H1 (cell line): ENCODE results near the gene GSAP. TPM values are rescaled to one million over a fixed set of nuclear protein-coding genes. Genes with fewer than 3 reads are reported as not detected.

Source experiments
- CTCF ChIA-PET: fragments of 300-600 bp; sonication (Branson Sonifier 250); formaldehyde crosslinking; loops from one replicate; lab custom pipeline; 2021; ENCODE audit not compliant: partially characterized antibody; lab: Charles Lee
- POLR2A ChIA-PET: fragments of 300-600 bp; sonication (Branson Sonifier 250); formaldehyde crosslinking; loops from one replicate; lab custom pipeline; 2021; ENCODE audit warnings: inconsistent platforms; ENCODE audit not compliant: partially characterized antibody; lab: Charles Lee
- DNase-seq, 2 experiments: peaks; one replicate each; pipeline versions ENCODE4 v3.0.0 to v3.0.0-alpha.2; 2010 to 2022; ENCODE audit warnings: low spot score in 2 of 2, low read depth in 1 of 2, mixed read lengths in 1 of 2
- FAIRE-seq: peaks from 2 replicates; lab custom pipeline; 2011; peaks lifted over from hg19 to GRCh38; lab: Jason Lieb, UNC
- H2AFZ ChIP-seq: 2 replicates; pipeline ENCODE4 v1.8.1; 2012; ENCODE audit warnings: low read length, inconsistent platforms
- H2AK5ac ChIP-seq: 2 replicates; pipeline ENCODE4 v1.6.1; 2013; ENCODE audit warnings: low read depth, low read length
- H2BK120ac ChIP-seq: replicated peaks from 2 replicates; pipeline ENCODE3; 2013; ENCODE audit warnings: low read depth, low read length, inconsistent platforms
- H2BK12ac ChIP-seq: 2 replicates; pipeline ENCODE4 v1.6.1; 2013; ENCODE audit warnings: low read depth, low read length
- H2BK15ac ChIP-seq: 2 replicates; pipeline ENCODE4 v1.6.1; 2013; ENCODE audit warnings: low read length
- H2BK20ac ChIP-seq: 2 replicates; pipeline ENCODE4 v1.6.1; 2013; ENCODE audit warnings: low read length
- H2BK5ac ChIP-seq: 2 replicates; pipeline ENCODE4 v1.6.1; 2013; ENCODE audit warnings: low read depth, low read length
- H3K14ac ChIP-seq: 2 replicates; pipeline ENCODE4 v1.6.1; 2013; ENCODE audit warnings: inconsistent platforms; ENCODE audit not compliant: insufficient read length
- H3K18ac ChIP-seq: 2 replicates; pipeline ENCODE4 v1.6.1; 2013; ENCODE audit warnings: low read length; ENCODE audit errors: extremely low read depth
- H3K23ac ChIP-seq: 2 replicates; pipeline ENCODE4 v1.6.1; 2013; ENCODE audit warnings: inconsistent platforms; ENCODE audit not compliant: insufficient read length
- H3K23me2 ChIP-seq: 2 replicates; pipeline ENCODE4 v1.6.1; 2013; ENCODE audit warnings: low read depth, low read length
- H3K27ac ChIP-seq: 2 replicates; pipeline ENCODE4 v1.6.1; 2011; ENCODE audit warnings: low read depth, low read length, inconsistent platforms
- H3K27me3 ChIP-seq, 4 experiments: replicated peaks in 1 of 4; 1 replicate in 1 of 4; 2 replicates in 3 of 4; pipeline versions ENCODE4 v1.6.1 to v1.8.1; 2011 to 2013; ENCODE audit warnings: low read length in 3 of 4, mild to moderate bottlenecking in 3 of 4, inconsistent platforms in 2 of 4, mixed read lengths in 2 of 4, moderate library complexity in 1 of 4; ENCODE audit not compliant: control insufficient read depth in 3 of 4, insufficient read depth in 3 of 4; ENCODE audit errors: extremely low read depth in 1 of 4
- H3K36me3 ChIP-seq, 4 experiments: 2 replicates each; pipeline versions ENCODE4 v1.6.1 to v1.8.1; 2011 to 2013; ENCODE audit warnings: mild to moderate bottlenecking in 4 of 4, low read length in 3 of 4, moderate library complexity in 2 of 4, control low read depth in 1 of 4, inconsistent platforms in 1 of 4; ENCODE audit not compliant: insufficient read depth in 4 of 4, control insufficient read depth in 2 of 4
- H3K4ac ChIP-seq: replicated peaks from 2 replicates; pipeline ENCODE3; 2013; ENCODE audit warnings: low read length, low read depth, mixed read lengths, inconsistent platforms; ENCODE audit not compliant: insufficient read length
- H3K4me1 ChIP-seq, 4 experiments: replicated peaks in 1 of 4; 1 replicate in 1 of 4; 2 replicates in 3 of 4; pipeline versions ENCODE4 v1.6.1 to v1.8.1; 2011 to 2013; ENCODE audit warnings: low read length in 3 of 4, inconsistent platforms in 2 of 4, mixed read lengths in 1 of 4; ENCODE audit not compliant: insufficient read depth in 4 of 4, control insufficient read depth in 3 of 4
- H3K4me2 ChIP-seq, 2 experiments: 2 replicates each; pipeline versions ENCODE4 v1.6.1 to v1.8.1; 2011 to 2013; ENCODE audit warnings: low read depth in 2 of 2, low read length in 2 of 2, control low read depth in 1 of 2, inconsistent platforms in 1 of 2, mild to moderate bottlenecking in 1 of 2; ENCODE audit not compliant: insufficient read depth in 1 of 2
- H3K4me3 ChIP-seq, 4 experiments: fragments of 200-600, 300-600 bp in 1 of 4; sonication (generic), shearing (Covaris generic), sonication (Bioruptor Twin) in 1 of 4; 2 replicates each; pipeline versions ENCODE4 v1.5.1 to v1.8.1; 2011 to 2016; ENCODE audit warnings: low read length in 4 of 4, low read depth in 3 of 4, control low read depth in 2 of 4, inconsistent platforms in 2 of 4, mild to moderate bottlenecking in 2 of 4, mixed read lengths in 1 of 4, moderate library complexity in 1 of 4; ENCODE audit not compliant: insufficient read depth in 2 of 4; ENCODE audit errors: extremely low read depth in 1 of 4
- H3K56ac ChIP-seq: replicated peaks from 2 replicates; pipeline ENCODE3; 2013; ENCODE audit warnings: low read depth, mild to moderate bottlenecking, mixed read lengths, low read length, inconsistent platforms; ENCODE audit not compliant: insufficient read length
- H3K79me1 ChIP-seq: 2 replicates; pipeline ENCODE4 v1.6.1; 2013; ENCODE audit warnings: low read depth, low read length, control low read depth
- H3K79me2 ChIP-seq, 2 experiments: 2 replicates each; pipeline versions ENCODE4 v1.6.1 to v1.8.1; 2012 to 2013; ENCODE audit warnings: low read length in 2 of 2, mild to moderate bottlenecking in 2 of 2, inconsistent platforms in 1 of 2; ENCODE audit not compliant: insufficient read depth in 2 of 2, control insufficient read depth in 1 of 2
- H3K9ac ChIP-seq, 4 experiments: replicated peaks in 1 of 4; 1 replicate in 1 of 4; 2 replicates in 3 of 4; pipeline versions ENCODE4 v1.6.1 to v1.8.1; 2011 to 2013; ENCODE audit warnings: low read depth in 3 of 4, low read length in 3 of 4, control low read depth in 2 of 4, mild to moderate bottlenecking in 2 of 4, moderate library complexity in 2 of 4, inconsistent platforms in 1 of 4; ENCODE audit errors: extremely low read depth in 1 of 4
- H3K9me3 ChIP-seq, 2 experiments: 2 replicates each; pipeline versions ENCODE4 v1.6.1 to v1.8.1; 2012 to 2013; ENCODE audit warnings: mild to moderate bottlenecking in 2 of 2, moderate library complexity in 2 of 2, control low read depth in 1 of 2, inconsistent platforms in 1 of 2, low read depth in 1 of 2, low read length in 1 of 2, mixed read lengths in 1 of 2; ENCODE audit not compliant: insufficient read depth in 2 of 2
- H4K20me1 ChIP-seq, 2 experiments: replicated peaks in 1 of 2; 2 replicates each; pipeline versions ENCODE3 to v1.8.1; 2011 to 2013; ENCODE audit warnings: inconsistent platforms in 2 of 2, low read length in 2 of 2, mild to moderate bottlenecking in 1 of 2; ENCODE audit not compliant: insufficient read depth in 2 of 2, control insufficient read depth in 1 of 2
- H4K5ac ChIP-seq: 2 replicates; pipeline ENCODE4 v1.6.1; 2013; ENCODE audit warnings: low read length, low read depth, mixed read lengths, inconsistent platforms; ENCODE audit not compliant: insufficient read length
- H4K8ac ChIP-seq: 2 replicates; pipeline ENCODE4 v1.8.0; 2013; ENCODE audit warnings: mild to moderate bottlenecking, moderate library complexity, low read length, inconsistent platforms; ENCODE audit not compliant: insufficient read depth; ENCODE audit errors: extremely low read depth
- H4K91ac ChIP-seq: replicated peaks from 2 replicates; pipeline ENCODE3; 2013; ENCODE audit warnings: low read length, mixed read lengths, inconsistent platforms; ENCODE audit not compliant: insufficient read length
- ASH2L ChIP-seq: fragments of 200-600, 300-600 bp; sonication (generic); IDR thresholded peaks from one replicate; pipeline ENCODE4 v1.7.1; 2017; ENCODE audit warnings: low read length
- ATF2 ChIP-seq: IDR thresholded peaks from 2 replicates; pipeline ENCODE4 v1.6.1; 2012; ENCODE audit warnings: low read length, inconsistent platforms
- BACH1 ChIP-seq: IDR thresholded peaks from 2 replicates; pipeline ENCODE4 v1.6.1; 2012; ENCODE audit warnings: low read length, improper control_type of control experiment
- CTBP2 ChIP-seq: IDR thresholded peaks from 2 replicates; pipeline ENCODE4 v1.7.0; 2011; ENCODE audit warnings: borderline replicate concordance, mild to moderate bottlenecking, moderate library complexity, mixed read lengths, low read length; ENCODE audit not compliant: insufficient read depth, insufficient read length
- EGR1 ChIP-seq: IDR thresholded peaks from 2 replicates; pipeline ENCODE4 v1.6.1; 2011; ENCODE audit warnings: low read depth, low read length, borderline replicate concordance
- FOSL1 ChIP-seq: IDR thresholded peaks from 2 replicates; pipeline ENCODE4 v1.6.1; 2011; ENCODE audit warnings: mild to moderate bottlenecking, low read depth, low read length, moderate library complexity; ENCODE audit not compliant: insufficient read depth
- GTF2F1 ChIP-seq: IDR thresholded peaks from 2 replicates; pipeline ENCODE4 v1.6.1; 2012; ENCODE audit warnings: low read depth, low read length, improper control_type of control experiment, borderline replicate concordance
- SP1 ChIP-seq: IDR thresholded peaks from 2 replicates; pipeline ENCODE4 v1.6.1; 2011; ENCODE audit warnings: low read depth, low read length
- SP4 ChIP-seq: IDR thresholded peaks from 2 replicates; pipeline ENCODE4 v1.6.1; 2012; ENCODE audit warnings: low read length, inconsistent platforms
- TAF7 ChIP-seq: optimal IDR thresholded peaks from 2 replicates; pipeline ENCODE3; 2011; ENCODE audit warnings: low read depth, mild to moderate bottlenecking, inconsistent platforms, low read length, moderate library complexity, borderline replicate concordance
- TEAD4 ChIP-seq: IDR thresholded peaks from 2 replicates; pipeline ENCODE4 v1.6.1; 2012; ENCODE audit warnings: low read depth, low read length, inconsistent platforms, mixed read lengths
- ZNF274 ChIP-seq: IDR thresholded peaks from 2 replicates; pipeline ENCODE4 v1.7.0; 2012; ENCODE audit warnings: low read length, borderline replicate concordance; ENCODE audit errors: extremely low read depth
- polyA plus RNA-seq, 7 experiments: library from polyadenylated mRNA; depleted of rRNA in 3 of 7; stranded (reverse) in 5 of 7; unstranded in 2 of 7; fragments of >200 nt in 5 of 7; fragments of 200-250 nt in 2 of 7; gene quantifications; 1 replicate in 5 of 7; 2 replicates in 1 of 7; 4 replicates in 1 of 7; pipeline versions ENCODE4 v1.2.1 to v1.2.3, GENCODE V29; 2011 to 2013; ENCODE audit warnings: missing spikeins in 2 of 7, mixed read lengths in 2 of 7
- total RNA-seq: library from RNA; stranded (reverse); fragmentation: NEBNext Ultra II Directional; extraction: Animal tissue kit (Norgen Biotek cat#: 25700); gene quantifications from 2 replicates; pipeline ENCODE4 v1.2.1, GENCODE V29; 2021

Gene GSAP
- total and polyA plus RNA-seq, 2 of the 8 experiments (the other 6 are each of a cell fraction or from before 2014, with no cell fraction given) = 0.93 to 2.1 TPM

GRCh38 chr7:77383333-77383740, 32.8 kb downstream of the GSAP start (continued):
- TF ChIP-seq FOSL1 = no peak

GRCh38 chr7:77382532-77382931, 33.6 kb downstream of the GSAP start:
- no peak overlapping the region for H3K4me3 ChIP-seq
- H2BK5ac ChIP-seq = no peak overlapping the region
- H2BK120ac ChIP-seq = no peak overlapping the region
- FAIRE-seq (no peak), DNase-seq (no peak)
- no peak overlapping the region for H2BK15ac ChIP-seq
- H3K4ac ChIP-seq = no peak overlapping the region
- H3K27ac ChIP-seq = no peak overlapping the region
- H3K79me2 ChIP-seq = no peaks in the 10 kb centered on the region
- H3K56ac ChIP-seq = no peak overlapping the region
- no peak overlapping the region for H2AK5ac ChIP-seq
- H3K23me2 ChIP-seq = no peaks in the 10 kb centered on the region
- H4K5ac ChIP-seq = no peak overlapping the region
- no peak overlapping the region for H2BK12ac ChIP-seq
- no peak overlapping the region for H3K23ac ChIP-seq
- H2AFZ ChIP-seq = no peak overlapping the region
- no peak overlapping the region for H3K9ac ChIP-seq
- H4K8ac ChIP-seq = no peak overlapping the region
- POLR2A ChIA-PET = interaction anchor here (1.0 kb wide), 1 partner anchor 15 kb away, joined by 3 read pairs; no protein-coding TSS in a partner anchor
- no peaks in the 10 kb centered on the region for H3K79me1 ChIP-seq
- H3K27me3 ChIP-seq = no peaks in the 10 kb centered on the region; a peak in 1 of 7 replicates
- H3K14ac ChIP-seq = no peak overlapping the region
- CTCF ChIA-PET = no interaction called here
- no peak overlapping the region for H3K4me2 ChIP-seq
- H3K4me1 ChIP-seq = peaks cover 0 to 4% (median under 1%) of the 10 kb centered on the region in 4 experiments; a peak in 1 of 7 replicates
- no peak overlapping the region for H2BK20ac ChIP-seq
- no peak overlapping the region for H3K18ac ChIP-seq
- no peaks in the 10 kb centered on the region for H4K20me1 ChIP-seq
- H3K36me3 ChIP-seq = peaks cover 0 to 8% (median 0%) of the 10 kb centered on the region in 4 experiments; a peak in 1 of 8 replicates
- no peak overlapping the region for H4K91ac ChIP-seq
- no peaks in the 10 kb centered on the region for H3K9me3 ChIP-seq
- TF ChIP-seq BACH1 (no peak), TAF7 (no peak), ASH2L (no peak), ATF2 (no peak), SP4 (no peak), SP1 (no peak), CTBP2 (no peak), ZNF274 (no peak), EGR1 (no peak), GTF2F1 (no peak), FOSL1 (no peak), TEAD4 (no peak)
